Putamen (tissue), 1 donor: ENCODE results near the gene EEF2K.
"Not testable (repeated sequence)": the region's sequence is repeated elsewhere in the genome, so short reads cannot be mapped to it uniquely, and the experiment has no call there.

Experiments
- DNase-seq: peaks from one replicate; pipeline ENCODE4 v3.0.0-alpha.2; 2016; ENCODE audit warnings: low spot score

The EEF2K gene

DNA sequence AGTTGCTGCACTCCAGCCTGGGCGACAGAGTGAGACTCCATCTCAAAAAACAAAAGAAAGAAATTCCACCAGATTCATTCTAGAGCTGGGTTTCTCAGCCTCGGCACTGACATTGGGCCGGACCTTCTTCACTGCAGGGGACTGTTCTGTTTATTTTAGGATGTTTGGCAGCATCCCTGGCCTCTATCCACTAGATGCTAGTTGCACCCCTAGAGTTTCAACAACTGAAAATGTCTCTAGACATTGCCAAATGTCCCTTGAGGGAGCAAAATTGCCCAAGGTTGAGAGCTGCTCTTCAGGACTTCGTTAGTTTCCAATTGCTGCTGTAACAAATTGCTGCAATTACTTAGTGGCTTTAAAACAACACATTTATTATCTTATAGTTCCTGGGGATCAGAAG, 7.2 kb downstream of the EEF2K start:
- no peak for DNase-seq

GRCh38 chr16:22213801-22214200, 7.7 kb downstream of the EEF2K start:
- DNase-seq: no peak

GRCh38 chr16:22214402-22214801, 8.3 kb downstream of the EEF2K start:
- no peak for DNase-seq

DNA sequence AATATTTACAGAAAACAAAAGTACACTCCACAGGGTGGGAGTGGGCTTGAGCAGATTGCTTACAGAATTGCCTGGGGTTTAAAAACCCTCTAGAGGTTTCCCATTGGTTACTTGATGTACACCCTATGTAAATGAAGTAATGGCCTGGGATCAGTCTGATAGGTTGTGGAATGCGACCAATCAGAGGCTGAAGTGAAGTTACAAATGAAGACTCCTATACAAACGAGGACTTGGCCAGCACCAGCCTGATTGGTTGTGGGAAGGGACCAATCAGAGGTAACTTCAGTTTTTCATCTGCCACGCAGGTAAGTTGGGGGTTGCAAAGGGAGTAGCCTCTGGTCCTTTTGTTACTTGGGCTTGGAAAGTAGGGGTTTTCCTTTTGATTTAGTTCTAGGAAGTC, 8.8 kb downstream of the EEF2K start:
- DNase-seq: no peak

GRCh38 chr16:22216191-22216831, 10.2 kb downstream of the EEF2K start:
- no peak for DNase-seq

GRCh38 chr16:22216832-22217225, 10.8 kb downstream of the EEF2K start:
- not testable (repeated sequence) for DNase-seq

- DNase-seq: no peak
These were observed 12.0 kb downstream of the EEF2K start for GRCh38 chr16:22217890-22218730.

DNA sequence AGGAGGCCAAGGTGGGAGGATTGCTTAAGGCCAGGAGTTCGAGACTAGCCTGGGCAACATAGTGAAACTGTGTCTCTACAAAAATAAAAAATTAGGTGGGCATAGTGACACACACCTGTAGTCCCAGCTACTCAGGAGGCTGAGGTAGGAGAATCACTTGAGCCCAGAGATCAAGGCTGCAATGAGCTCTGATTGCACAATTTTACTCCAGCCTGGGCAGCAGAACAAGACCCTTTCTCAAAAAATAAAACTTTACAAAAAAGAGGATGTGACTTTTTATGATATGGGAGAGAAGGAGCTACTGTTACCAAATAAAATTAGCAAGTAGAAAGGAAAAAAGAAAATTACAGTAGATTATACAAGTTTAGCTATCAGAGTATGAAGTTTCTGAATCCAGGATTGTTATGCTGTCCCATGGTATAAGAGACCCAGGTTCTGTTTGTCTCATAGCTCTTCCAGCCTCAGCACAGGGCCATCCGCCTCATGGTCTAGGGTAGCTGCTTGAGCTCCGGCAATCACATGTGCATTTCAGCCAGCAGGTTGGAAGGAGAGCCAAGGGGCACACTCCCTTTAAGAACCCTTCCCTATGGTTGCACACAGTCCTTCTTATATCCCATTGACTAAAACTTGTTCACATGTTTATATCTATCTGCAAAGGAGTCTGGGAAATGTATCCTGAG, 13.5 kb downstream of the EEF2K start:
- no peak for DNase-seq

GRCh38 chr16:22220069-22220440, 14.0 kb downstream of the EEF2K start:
- no peak for DNase-seq

- DNase-seq: peak; percentile 42
These were observed 14.6 kb downstream of the EEF2K start for GRCh38 chr16:22220714-22221113.

DNA sequence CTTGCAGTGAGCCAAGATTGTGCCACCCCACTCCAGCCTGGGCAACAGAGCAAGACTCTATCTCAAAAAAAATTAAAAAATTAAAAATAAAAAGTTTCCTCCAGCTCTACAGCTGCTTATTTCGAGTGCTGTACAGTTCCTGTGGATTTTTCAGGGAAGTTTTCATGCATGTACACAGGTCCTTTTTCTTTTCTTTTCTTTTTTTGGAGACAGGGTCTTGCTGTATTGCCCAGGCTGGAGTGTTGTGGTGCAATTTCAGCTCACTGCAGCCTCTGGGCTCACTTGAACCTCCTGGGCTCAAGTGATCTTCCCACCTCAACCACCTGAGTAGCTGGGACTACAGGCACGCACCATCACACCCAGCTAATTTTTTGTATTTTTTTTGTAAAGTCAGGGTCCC, 15.9 kb downstream of the EEF2K start:
- DNase-seq: no peak

DNA sequence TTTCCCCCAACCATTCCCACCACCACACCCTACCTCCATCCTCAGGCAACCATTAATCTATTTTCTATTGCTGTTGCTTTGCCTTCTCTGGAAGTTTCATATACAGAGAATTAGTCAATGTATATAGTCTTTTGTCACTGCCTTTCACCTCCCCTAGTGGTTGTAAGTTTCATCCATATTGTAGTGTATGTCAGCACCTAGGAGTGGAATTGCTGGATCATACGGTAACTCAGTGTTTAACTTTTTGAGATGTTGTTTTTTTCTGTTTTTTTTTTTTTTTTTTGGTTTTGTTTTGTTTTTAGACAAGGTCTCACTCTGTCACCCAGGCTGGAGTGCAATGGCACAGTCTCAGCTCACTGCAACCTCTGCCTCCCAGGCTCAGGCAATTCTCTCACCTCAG, 16.9 kb downstream of the EEF2K start:
- no peak for DNase-seq

- peak; percentile 73 for DNase-seq
These were observed 19.0 kb downstream of the EEF2K start for GRCh38 chr16:22225060-22225459.

GRCh38 chr16:22229889-22230288, 23.8 kb downstream of the EEF2K start:
- DNase-seq: no peak

- no peak for DNase-seq
These were observed 26.4 kb downstream of the EEF2K start for GRCh38 chr16:22232277-22233036.

DNA sequence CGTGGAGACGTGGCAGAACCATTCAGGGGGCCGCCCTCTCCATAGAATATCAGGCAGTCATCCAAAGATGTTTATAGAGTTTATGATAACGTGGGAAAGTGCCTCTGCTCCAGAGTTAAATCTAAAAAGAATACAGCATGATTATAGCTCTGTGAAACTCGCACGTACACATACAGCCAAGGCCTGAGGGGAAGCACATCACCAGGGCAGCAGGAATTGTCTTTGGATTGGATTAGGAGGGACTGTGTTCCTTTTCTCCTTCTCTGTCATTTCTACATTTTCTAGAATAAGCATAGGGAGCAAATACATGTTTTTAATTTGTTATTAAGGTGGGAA, 26.9 kb downstream of the EEF2K start:
- no peak for DNase-seq

GRCh38 chr16:22235839-22236745, 30.0 kb downstream of the EEF2K start:
- no peak for DNase-seq

GRCh38 chr16:22239131-22239805, 33.2 kb downstream of the EEF2K start:
- no peak for DNase-seq

- DNase-seq: no peak
These were observed 34.1 kb downstream of the EEF2K start for GRCh38 chr16:22240023-22240710.

DNA sequence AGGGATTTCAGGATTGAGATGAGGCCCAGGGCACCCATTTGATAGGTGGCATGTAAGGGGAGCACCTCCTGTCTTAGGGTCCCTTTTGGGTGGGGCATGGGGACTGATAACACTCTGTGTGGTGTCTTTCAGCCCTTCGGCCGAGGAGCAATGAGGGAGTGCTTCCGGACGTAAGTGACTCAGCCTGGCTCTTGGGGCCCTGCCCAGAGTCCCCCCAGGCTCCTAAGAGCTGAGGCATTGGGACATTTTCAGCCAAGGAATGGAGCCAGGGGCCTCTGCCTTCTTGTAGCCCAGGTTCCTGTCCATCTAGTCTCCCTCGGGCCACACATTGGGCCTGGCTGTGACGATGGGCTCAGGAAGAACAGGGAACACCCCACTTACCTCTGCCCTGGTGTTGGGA, 44.4 kb downstream of the EEF2K start:
- no peak for DNase-seq
